K562 (cell line): Measurements from ENCODE around the gene RPL28.

Experiments
- JUN ChIP-seq, 2 experiments: sonication (generic) in 1 of 2; formaldehyde crosslinking in 1 of 2; IDR thresholded peaks; 2 replicates each; pipeline versions ENCODE4 v1.6.1 to v1.8.0; 2012 to 2022; ENCODE audit warnings: borderline replicate concordance in 2 of 2, mild to moderate bottlenecking in 2 of 2, improper control_type of control experiment in 1 of 2, low read depth in 1 of 2, low read length in 1 of 2, missing genetic modification reagents in 1 of 2
- MXD1 ChIP-seq: fragments of 250-450 bp; sonication (Bioruptor Pico); IDR thresholded peaks from 2 replicates; pipeline ENCODE4 v1.8.0; 2021; ENCODE audit warnings: borderline replicate concordance, mild to moderate bottlenecking, moderate library complexity; ENCODE audit not compliant: poor library complexity, severe bottlenecking
- NR2C2 ChIP-seq, 2 experiments: fragments of 200-800 bp in 1 of 2; sonication (Bioruptor generic) in 1 of 2; sonication (generic) in 1 of 2; formaldehyde crosslinking in 1 of 2; IDR thresholded peaks; 2 replicates each; pipeline versions ENCODE4 v1.6.1 to v1.8.0; 2016 to 2022; ENCODE audit warnings: mild to moderate bottlenecking in 1 of 2, missing compliant biosample characterization in 1 of 2, missing genetic modification characterization in 1 of 2, missing genetic modification reagents in 1 of 2
- TCFL5 ChIP-seq: fragments of 250-450 bp; sonication (Bioruptor Pico); conservative IDR thresholded peaks from 2 replicates; pipeline ENCODE4 v1.6.1; 2021; ENCODE audit warnings: mild to moderate bottlenecking, moderate library complexity, matching md5 sums
- ZBTB17 ChIP-seq: fragments of 450-650 bp; formaldehyde crosslinking; IDR thresholded peaks from 2 replicates; pipeline ENCODE4 v1.4.0; 2020; ENCODE audit warnings: mild to moderate bottlenecking

- TF ChIP-seq NR2C2 (CRISPR knock-in tag; IDR thresholded peaks at IDR 0.05) (no peak), NR2C2 (tag; IDR thresholded peaks at IDR 0.05) (no peak), MXD1 (CRISPR knock-in tag) (no peak), TCFL5 (CRISPR knock-in tag) (no peak), JUN (IDR thresholded peaks at IDR 0.05; ENCODE audit: borderline replicate concordance, low read depth, low read length) (no peak), JUN (CRISPR knock-in tag; IDR thresholded peaks at IDR 0.05; ENCODE audit: borderline replicate concordance) (no peak), ZBTB17 (CRISPR knock-in tag) (no peak)
These were observed 4.7 kb downstream of the RPL28 start for GRCh38 chr19:55390461-55390880.
